Tibial nerve (tissue), 4 donors: ENCODE results near the gene MARCHF6. TPM values are rescaled to one million over a fixed set of nuclear protein-coding genes. Genes with fewer than 3 reads are reported as not detected.
A peak's percentile ranks its signal among the peaks of the same experiment; 100 is the strongest.

Experiments
- DNase-seq, 2 donors: peaks; one replicate each; pipeline ENCODE4 v3.0.0-alpha.2; 2019; ENCODE audit warnings: low spot score in 2 of 2
- H3K27ac ChIP-seq, 4 donors: fragments of 200-600 bp; sonication (generic) in 3 of 4; one replicate each; pipeline ENCODE4 v1.5.1; 2017 to 2019; ENCODE audit warnings: mild to moderate bottlenecking in 1 of 4
- H3K27me3 ChIP-seq, 2 donors: fragments of 200-600 bp; sonication (generic) in 1 of 2; one replicate each; pipeline versions ENCODE4 v1.5.1 to v1.6.0; 2017 to 2019
- H3K36me3 ChIP-seq, 3 donors: fragments of 200-600 bp; sonication (generic); one replicate each; pipeline ENCODE4 v1.5.1; 2018 to 2019
- H3K4me1 ChIP-seq, 4 donors: fragments of 200-600 bp; sonication (generic) in 3 of 4; one replicate each; pipeline ENCODE4 v1.5.1; 2017 to 2019
- H3K4me3 ChIP-seq, 4 donors: fragments of 200-600 bp; sonication (generic) in 3 of 4; one replicate each; pipeline ENCODE4 v1.5.1; 2017 to 2019; ENCODE audit warnings: mild to moderate bottlenecking in 1 of 4, moderate library complexity in 1 of 4
- H3K9me3 ChIP-seq, 4 donors: fragments of 200-600 bp; sonication (generic) in 3 of 4; one replicate each; pipeline ENCODE4 v1.5.1; 2017 to 2019
- CTCF ChIP-seq, 5 experiments: fragments of 200-600 bp in 3 of 5; fragments of 450-650 bp in 2 of 5; sonication (generic) in 3 of 5; IDR thresholded peaks; one replicate each; pipeline ENCODE4 v1.5.1; 2016 to 2019; ENCODE audit warnings: antibody characterized with exemption in 5 of 5, mild to moderate bottlenecking in 3 of 5, moderate library complexity in 2 of 5
- EP300 ChIP-seq, 2 donors: sonication (generic); formaldehyde crosslinking; IDR thresholded peaks; one replicate each; pipeline ENCODE4 v1.6.1; 2017; ENCODE audit warnings: antibody characterized with exemption in 2 of 2, mild to moderate bottlenecking in 1 of 2
- POLR2A ChIP-seq, 2 donors: fragments of 450-650 bp; IDR thresholded peaks; one replicate each; pipeline ENCODE4 v1.6.1; 2017; ENCODE audit warnings: antibody characterized with exemption in 2 of 2, mild to moderate bottlenecking in 2 of 2, moderate library complexity in 2 of 2
- WGBS, 2 donors: methylation state at CpG; one replicate each; pipeline ENCODE4 v1.1.5; 2018; 5-methylcytosine and 5-hydroxymethylcytosine counted together
- total RNA-seq, 4 donors: library from RNA; depleted of rRNA; stranded (reverse); fragments of >200 nt; gene quantifications; one replicate each; pipeline ENCODE4 v1.1.0, GENCODE V29; 2016

MARCHF6 gene
- total RNA-seq, result 100 to 1,000 TPM in 2 of 4 donors, 10 to 100 TPM in 2; 70.2 to 127 (median 110) TPM

GRCh38 chr5:10353241-10354047, at the start of gene MARCHF6:
TSS of gene MARCHF6 (plus strand) at chr5:10353695. CDS start at chr5:10353899, 204 bp downstream.
- H3K4me3 ChIP-seq, result peak within 1 kb of the TSS; percentile 65 to 99 (median 84)
- TF ChIP-seq EP300 (IDR thresholded peaks at IDR 0.05) (peak in 1 of 2 donors; percentile 98), POLR2A (IDR thresholded peaks at IDR 0.05) (peak; percentile 82 to 96), CTCF (IDR thresholded peaks at IDR 0.05) (peak in 2 of 5 experiments; percentile 46 to 49)
- no peaks in the 10 kb centered on the region for H3K9me3 ChIP-seq
- no peaks in the 10 kb centered on the region for H3K36me3 ChIP-seq
- no peaks in the 10 kb centered on the region for H3K27me3 ChIP-seq
- H3K4me1 ChIP-seq, result peaks cover 0 to 50% (median 10%) of the 10 kb centered on the region in 4 donors
- 0% methylated on average over 3 to 87 of the region's 92 CpGs for WGBS, 2 donors
- peak; percentile 90 to 91 for DNase-seq
- H3K27ac ChIP-seq, result peak within 1 kb of the TSS; percentile 95 to 100 (median 97)

GRCh38 chr5:10303699-10304170, 49.8 kb upstream of the MARCHF6 start:
- TF ChIP-seq CTCF (IDR thresholded peaks at IDR 0.05) (no peak), EP300 (IDR thresholded peaks at IDR 0.05) (no peak), POLR2A (IDR thresholded peaks at IDR 0.05) (no peak)
- Histone ChIP-seq H3K4me1 (peaks cover 0 to 15% (median 3%) of the 10 kb centered on the region in 4 donors), H3K36me3 (peaks cover 0 to 7% (median 0%) of the 10 kb centered on the region in 3 donors), H3K4me3 (no peak overlapping the region), H3K9me3 (no peaks in the 10 kb centered on the region), H3K27ac (no peak overlapping the region), H3K27me3 (no peaks in the 10 kb centered on the region)
- no peak for DNase-seq
- 74 to 96% methylated on average over 5 of the region's 5 CpGs for WGBS, 2 donors

- no peak for TF ChIP-seq CTCF (IDR thresholded peaks at IDR 0.05)
- TF ChIP-seq EP300 (IDR thresholded peaks at IDR 0.05), result no peak
- TF ChIP-seq POLR2A (IDR thresholded peaks at IDR 0.05), result no peak
- Histone ChIP-seq H3K4me1 (peaks cover 0 to 17% (median 3%) of the 10 kb centered on the region in 4 donors), H3K9me3 (no peaks in the 10 kb centered on the region), H3K27ac (no peak overlapping the region), H3K36me3 (peaks cover 0 to 5% (median 0%) of the 10 kb centered on the region in 3 donors), H3K27me3 (no peaks in the 10 kb centered on the region), H3K4me3 (no peak overlapping the region)
- WGBS, 2 donors, result 79 to 86% methylated on average over 5 of the region's 5 CpGs
- no peak for DNase-seq
Observed at GRCh38 chr5:10304932-10305331, 48.6 kb upstream of the MARCHF6 start.

DNA sequence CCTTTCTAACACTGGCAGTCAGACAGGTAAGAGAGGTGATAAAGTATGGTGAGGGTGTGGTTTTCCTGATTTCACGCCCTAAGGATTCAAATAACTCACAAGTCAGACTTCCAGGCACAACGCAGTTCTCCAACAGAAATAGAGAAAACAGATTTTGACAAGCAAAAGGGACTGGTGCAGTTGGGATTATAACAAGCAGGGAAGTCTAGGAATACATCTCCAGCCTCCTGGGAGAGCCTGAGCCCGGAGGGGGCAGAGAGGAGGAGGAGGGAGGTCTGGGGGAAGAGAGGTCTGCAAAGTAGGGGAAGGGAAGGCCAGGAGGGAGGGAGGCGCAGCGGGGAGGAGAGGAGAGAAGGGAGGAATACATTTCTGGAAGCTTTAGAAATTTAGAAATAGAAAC, 47.4 kb upstream of the MARCHF6 start:
- TF ChIP-seq CTCF (IDR thresholded peaks at IDR 0.05) (no peak), POLR2A (IDR thresholded peaks at IDR 0.05) (no peak), EP300 (IDR thresholded peaks at IDR 0.05) (no peak)
- no peak for DNase-seq

DNA sequence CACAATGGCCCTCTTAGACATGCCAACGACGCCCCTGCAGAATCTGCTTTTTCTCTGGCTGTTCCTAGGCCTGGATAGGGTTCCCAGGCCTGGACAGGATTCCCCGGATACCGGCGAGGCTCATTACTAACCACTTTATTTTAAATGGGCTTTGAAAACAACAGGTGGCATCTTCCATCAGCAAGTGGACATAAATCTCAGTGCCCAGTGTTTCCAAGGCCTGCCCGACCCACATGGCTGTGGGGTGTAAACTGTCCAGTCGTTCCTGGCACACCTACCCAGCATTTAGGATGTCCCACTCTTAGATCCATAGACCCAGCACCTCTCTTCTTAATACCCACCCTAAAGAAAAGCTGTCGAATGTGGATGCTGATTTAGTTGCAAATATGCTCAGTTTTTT, 46.7 kb upstream of the MARCHF6 start:
- 59% methylated on average over 8 of the region's 8 CpGs for WGBS, 2 donors
- H3K27ac ChIP-seq, result peak overlapping the region in 3 of 4 donors; percentile 84 to 85 (median 84)
- TF ChIP-seq POLR2A (IDR thresholded peaks at IDR 0.05) (no peak), CTCF (IDR thresholded peaks at IDR 0.05) (no peak), EP300 (IDR thresholded peaks at IDR 0.05) (no peak)
- no peak for DNase-seq
- no peaks in the 10 kb centered on the region for H3K9me3 ChIP-seq
- H3K36me3 ChIP-seq, result no peaks in the 10 kb centered on the region
- H3K4me1 ChIP-seq, result peaks cover 0 to 31% (median 3%) of the 10 kb centered on the region in 4 donors
- peak overlapping the region; percentile 47 to 65 (median 61) for H3K4me3 ChIP-seq
- H3K27me3 ChIP-seq, result no peaks in the 10 kb centered on the region

More for the DNA sequence above, 47.4 kb upstream of the MARCHF6 start:
- Histone ChIP-seq H3K27me3 (no peaks in the 10 kb centered on the region), H3K4me3 (no peak overlapping the region), H3K27ac (peak overlapping the region in 2 of 4 donors; percentile 8 to 84), H3K4me1 (peaks cover 0 to 24% (median 3%) of the 10 kb centered on the region in 4 donors), H3K36me3 (no peaks in the 10 kb centered on the region), H3K9me3 (no peaks in the 10 kb centered on the region)
- WGBS, 2 donors, result 63 to 77% methylated on average over 5 of the region's 5 CpGs
